BE2C (cell line): ENCODE results near the gene HOXB13.

Source experiments
- DNase-seq: peaks from one replicate; pipeline ENCODE4 v3.0.0-alpha.2; 2020
- H3K27me3 ChIP-seq: fragments of 250-450 bp; sonication (Bioruptor Pico); 2 replicates; pipeline ENCODE4 v1.5.1; 2020; ENCODE audit warnings: mild to moderate bottlenecking
- H3K36me3 ChIP-seq: fragments of 250-450 bp; sonication (Bioruptor Pico); 2 replicates; pipeline ENCODE4 v1.5.1; 2020; ENCODE audit warnings: mild to moderate bottlenecking
- H3K4me1 ChIP-seq: fragments of 250-450 bp; sonication (Bioruptor Pico); 2 replicates; pipeline ENCODE4 v1.5.1; 2020
- H3K4me3 ChIP-seq: 2 replicates; pipeline ENCODE4 v1.5.1; 2011; ENCODE audit warnings: low read depth, low read length
- H3K9me3 ChIP-seq: fragments of 250-450 bp; sonication (Bioruptor Pico); 2 replicates; pipeline ENCODE4 v1.5.1; 2020
- TF ChIP-seq, protein P1 (sequence below): IDR thresholded peaks from 2 replicates; pipeline ENCODE4 v1.5.1; 2012; ENCODE audit warnings: mild to moderate bottlenecking, low read depth, low read length

The HOXB13 gene

GRCh38 chr17:48767263-48767774 lies 38.8 kb upstream of the HOXB13 start:
- no peaks in the 10 kb centered on the region for H3K36me3 ChIP-seq
- no peak for DNase-seq
- H3K27me3 ChIP-seq: peaks cover 58% of the 10 kb centered on the region
- no peak overlapping the region for H3K4me3 ChIP-seq
- H3K4me1 ChIP-seq: no peaks in the 10 kb centered on the region
- no peaks in the 10 kb centered on the region for H3K9me3 ChIP-seq
- TF ChIP-seq, protein P1, sequence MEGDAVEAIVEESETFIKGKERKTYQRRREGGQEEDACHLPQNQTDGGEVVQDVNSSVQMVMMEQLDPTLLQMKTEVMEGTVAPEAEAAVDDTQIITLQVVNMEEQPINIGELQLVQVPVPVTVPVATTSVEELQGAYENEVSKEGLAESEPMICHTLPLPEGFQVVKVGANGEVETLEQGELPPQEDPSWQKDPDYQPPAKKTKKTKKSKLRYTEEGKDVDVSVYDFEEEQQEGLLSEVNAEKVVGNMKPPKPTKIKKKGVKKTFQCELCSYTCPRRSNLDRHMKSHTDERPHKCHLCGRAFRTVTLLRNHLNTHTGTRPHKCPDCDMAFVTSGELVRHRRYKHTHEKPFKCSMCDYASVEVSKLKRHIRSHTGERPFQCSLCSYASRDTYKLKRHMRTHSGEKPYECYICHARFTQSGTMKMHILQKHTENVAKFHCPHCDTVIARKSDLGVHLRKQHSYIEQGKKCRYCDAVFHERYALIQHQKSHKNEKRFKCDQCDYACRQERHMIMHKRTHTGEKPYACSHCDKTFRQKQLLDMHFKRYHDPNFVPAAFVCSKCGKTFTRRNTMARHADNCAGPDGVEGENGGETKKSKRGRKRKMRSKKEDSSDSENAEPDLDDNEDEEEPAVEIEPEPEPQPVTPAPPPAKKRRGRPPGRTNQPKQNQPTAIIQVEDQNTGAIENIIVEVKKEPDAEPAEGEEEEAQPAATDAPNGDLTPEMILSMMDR: no peak

DNA sequence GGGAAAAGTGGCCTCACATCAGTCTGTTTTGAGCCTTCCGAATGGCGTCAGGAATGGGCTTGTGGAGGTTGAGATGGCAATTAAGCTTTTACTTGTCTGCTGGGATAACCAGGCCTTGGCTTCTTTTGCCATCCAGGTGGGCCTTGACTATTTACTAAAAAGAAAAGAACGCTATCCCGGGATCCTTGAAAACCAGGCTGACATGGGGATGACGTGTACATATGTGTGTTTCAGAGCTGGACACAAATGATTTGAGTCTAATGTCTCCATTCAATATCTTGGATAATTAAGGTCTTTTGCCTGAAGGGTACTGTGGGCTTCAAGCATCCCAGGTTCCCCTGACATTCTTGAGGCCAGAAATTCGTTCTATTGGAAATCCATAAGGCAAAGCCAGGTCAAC lies 32.6 kb upstream of the HOXB13 start:
- H3K4me3 ChIP-seq: no peak overlapping the region
- no peak for DNase-seq
- H3K27me3 ChIP-seq: peaks cover 90% of the 10 kb centered on the region
- H3K36me3 ChIP-seq: no peaks in the 10 kb centered on the region
- H3K9me3 ChIP-seq: no peaks in the 10 kb centered on the region
- H3K4me1 ChIP-seq: no peaks in the 10 kb centered on the region
- TF ChIP-seq, protein P1: no peak

DNA sequence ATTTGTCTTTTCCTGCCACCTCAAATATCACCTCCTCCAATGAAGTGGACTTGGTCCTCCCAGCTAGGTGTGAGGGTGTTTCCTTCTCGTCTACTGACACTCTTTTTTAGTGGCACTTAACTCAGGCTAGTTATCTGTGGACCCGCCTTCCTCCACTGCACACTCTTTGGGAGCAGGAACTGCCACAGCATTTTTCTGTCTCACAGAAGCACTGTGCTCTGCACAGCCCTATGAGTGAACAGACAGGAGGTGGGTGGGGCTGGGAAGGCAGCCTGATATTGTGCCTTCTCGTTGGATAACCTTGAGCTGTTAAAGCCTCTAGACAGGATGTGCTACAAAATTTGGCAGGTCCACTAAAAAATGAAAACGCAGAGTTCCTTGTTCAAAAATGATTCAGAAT lies 31.9 kb upstream of the HOXB13 start:
- Histone ChIP-seq H3K27me3 (peaks cover 93% of the 10 kb centered on the region), H3K36me3 (no peaks in the 10 kb centered on the region), H3K4me3 (no peak overlapping the region), H3K4me1 (no peaks in the 10 kb centered on the region), H3K9me3 (no peaks in the 10 kb centered on the region)
- no peak for DNase-seq
- TF ChIP-seq, protein P1: no peak

DNA sequence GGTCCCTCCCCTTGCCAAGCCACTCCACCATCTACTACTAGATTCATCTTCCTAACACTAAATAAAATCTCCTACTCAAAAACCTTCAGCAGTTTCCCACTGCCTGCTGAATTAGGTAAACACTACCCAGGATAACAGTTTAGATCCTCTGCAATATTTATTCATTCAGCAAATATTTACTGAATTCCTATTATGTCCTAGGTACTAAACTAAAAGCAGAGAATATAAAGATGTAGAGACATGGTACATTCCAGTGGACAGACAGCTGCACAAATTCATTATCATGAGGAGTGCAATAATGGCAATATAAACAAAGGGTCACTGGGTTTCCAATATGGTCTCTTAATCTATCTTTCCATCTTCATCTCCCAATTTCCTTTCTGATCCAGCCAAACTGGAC lies 30.7 kb upstream of the HOXB13 start:
- TF ChIP-seq, protein P1: no peak
- Histone ChIP-seq H3K4me1 (no peaks in the 10 kb centered on the region), H3K4me3 (no peak overlapping the region), H3K27me3 (peaks cover 93% of the 10 kb centered on the region), H3K36me3 (no peaks in the 10 kb centered on the region), H3K9me3 (no peaks in the 10 kb centered on the region)
- DNase-seq: no peak

DNA sequence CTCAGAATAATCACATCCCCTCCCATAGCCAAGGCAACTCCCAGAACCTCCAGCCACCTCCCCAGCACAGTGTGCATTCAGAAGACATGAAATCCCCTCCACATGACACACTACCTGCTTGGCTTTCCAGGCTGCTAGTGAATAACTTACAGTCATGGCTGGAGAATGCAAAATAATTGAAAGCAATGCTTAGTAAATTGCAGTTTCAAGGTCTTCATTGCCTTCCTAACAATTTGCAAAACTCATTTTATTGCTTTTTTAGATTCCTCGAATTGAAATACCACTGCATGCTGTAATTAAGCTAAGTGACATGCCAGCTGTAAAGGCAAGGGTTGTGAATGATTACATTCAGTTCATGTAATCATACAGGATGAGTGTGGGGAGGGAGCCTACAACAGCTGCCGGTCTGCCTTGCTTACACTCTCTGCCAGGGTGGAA lies 29.0 kb upstream of the HOXB13 start:
- Histone ChIP-seq H3K4me1 (no peaks in the 10 kb centered on the region), H3K9me3 (no peaks in the 10 kb centered on the region), H3K36me3 (no peaks in the 10 kb centered on the region), H3K27me3 (peaks cover 94% of the 10 kb centered on the region), H3K4me3 (no peak overlapping the region)
- no peak for DNase-seq
- TF ChIP-seq, protein P1: no peak

DNA sequence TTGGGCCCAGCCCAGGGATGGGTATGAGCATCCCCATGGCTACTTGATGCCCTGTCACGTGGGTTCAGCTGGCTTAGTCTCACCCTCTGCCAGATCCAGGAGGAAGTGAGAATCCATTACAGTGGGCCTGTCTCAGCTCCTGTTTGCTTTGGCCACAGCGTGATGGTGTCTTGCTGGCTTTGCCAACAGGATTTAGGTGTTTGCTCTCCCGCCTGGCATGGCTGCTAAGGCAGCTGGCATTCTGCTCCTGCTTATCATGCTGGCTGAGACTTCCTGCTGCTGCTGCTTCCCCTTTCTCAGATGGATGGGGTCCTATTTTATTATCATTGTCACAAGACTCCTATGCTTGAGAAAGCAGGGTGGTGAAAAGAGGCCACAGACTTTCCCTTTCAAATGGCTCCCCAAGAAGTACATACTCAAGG lies 28.3 kb upstream of the HOXB13 start:
- TF ChIP-seq, protein P1: no peak
- no peaks in the 10 kb centered on the region for H3K9me3 ChIP-seq
- H3K36me3 ChIP-seq: no peaks in the 10 kb centered on the region
- DNase-seq: no peak
- no peak overlapping the region for H3K4me3 ChIP-seq
- H3K4me1 ChIP-seq: no peaks in the 10 kb centered on the region
- H3K27me3 ChIP-seq: peaks cover 94% of the 10 kb centered on the region
